ENCODE measurements around the gene ASRGL1.

DNA sequence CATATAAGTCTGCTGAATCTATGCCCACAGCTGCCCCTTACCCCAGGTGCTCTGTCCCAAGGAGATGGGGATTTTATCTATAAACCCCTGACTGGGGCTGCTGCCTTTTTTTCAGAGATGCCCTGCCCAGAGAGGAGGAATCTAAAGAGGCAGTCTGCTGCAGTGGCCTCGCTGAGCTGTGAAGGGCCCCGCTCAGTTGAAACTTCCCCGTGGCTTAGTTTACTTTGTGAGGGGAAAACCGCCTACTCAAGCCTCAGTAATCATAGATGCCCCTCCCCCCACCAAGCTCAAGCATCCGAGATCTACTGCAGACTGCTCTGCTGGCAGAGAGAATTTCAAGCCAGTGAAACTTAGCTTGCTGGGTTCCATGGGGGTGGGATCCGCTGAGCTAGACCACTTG lies 31.0 kb upstream of the ASRGL1 start:
- TF ChIP-seq, protein P1, sequence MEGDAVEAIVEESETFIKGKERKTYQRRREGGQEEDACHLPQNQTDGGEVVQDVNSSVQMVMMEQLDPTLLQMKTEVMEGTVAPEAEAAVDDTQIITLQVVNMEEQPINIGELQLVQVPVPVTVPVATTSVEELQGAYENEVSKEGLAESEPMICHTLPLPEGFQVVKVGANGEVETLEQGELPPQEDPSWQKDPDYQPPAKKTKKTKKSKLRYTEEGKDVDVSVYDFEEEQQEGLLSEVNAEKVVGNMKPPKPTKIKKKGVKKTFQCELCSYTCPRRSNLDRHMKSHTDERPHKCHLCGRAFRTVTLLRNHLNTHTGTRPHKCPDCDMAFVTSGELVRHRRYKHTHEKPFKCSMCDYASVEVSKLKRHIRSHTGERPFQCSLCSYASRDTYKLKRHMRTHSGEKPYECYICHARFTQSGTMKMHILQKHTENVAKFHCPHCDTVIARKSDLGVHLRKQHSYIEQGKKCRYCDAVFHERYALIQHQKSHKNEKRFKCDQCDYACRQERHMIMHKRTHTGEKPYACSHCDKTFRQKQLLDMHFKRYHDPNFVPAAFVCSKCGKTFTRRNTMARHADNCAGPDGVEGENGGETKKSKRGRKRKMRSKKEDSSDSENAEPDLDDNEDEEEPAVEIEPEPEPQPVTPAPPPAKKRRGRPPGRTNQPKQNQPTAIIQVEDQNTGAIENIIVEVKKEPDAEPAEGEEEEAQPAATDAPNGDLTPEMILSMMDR (IDR thresholded peaks at IDR 0.05): no peak
- no peak for TF ChIP-seq EZH2 (IDR thresholded peaks at IDR 0.05; ENCODE audit: borderline replicate concordance, insufficient read depth, low read depth, low read length, poor library complexity, severe bottlenecking)
